Measurements from ENCODE around the gene MNAT1.
"Not testable (repeated sequence)": the region's sequence is repeated elsewhere in the genome, so short reads cannot be mapped to it uniquely, and the experiment has no call there.

Gene MNAT1

GRCh38 chr14:60744566-60744965 lies 10.0 kb downstream of the MNAT1 start:
- DNase-seq = no peak

- DNase-seq = no peak
These were observed 18.9 kb downstream of the MNAT1 start for GRCh38 chr14:60753264-60754119.

GRCh38 chr14:60756847-60757246 lies 22.3 kb downstream of the MNAT1 start:
- no peak for DNase-seq

GRCh38 chr14:60757567-60758002 lies 23.0 kb downstream of the MNAT1 start:
- no peak for DNase-seq

GRCh38 chr14:60758885-60759284 lies 24.3 kb downstream of the MNAT1 start:
- DNase-seq = peak; percentile 10

- DNase-seq = peak; percentile 34
These were observed 25.6 kb downstream of the MNAT1 start for GRCh38 chr14:60760209-60760608.

- DNase-seq = peak; percentile 85
These were observed 26.2 kb downstream of the MNAT1 start for GRCh38 chr14:60760644-60761364.

- DNase-seq = no peak
These were observed 34.0 kb downstream of the MNAT1 start for GRCh38 chr14:60768602-60769001.

- no peak for DNase-seq
These were observed 36.6 kb downstream of the MNAT1 start for GRCh38 chr14:60771117-60771516.

GRCh38 chr14:60773558-60773957 lies 39.0 kb downstream of the MNAT1 start:
- DNase-seq = no peak

GRCh38 chr14:60775296-60775695 lies 40.7 kb downstream of the MNAT1 start:
- DNase-seq = no peak

GRCh38 chr14:60777856-60778578 lies 43.5 kb downstream of the MNAT1 start:
- no peak for DNase-seq

- not testable (repeated sequence) for DNase-seq
These were observed 45.4 kb downstream of the MNAT1 start for GRCh38 chr14:60779745-60780514.

- not testable (repeated sequence) for DNase-seq
These were observed 46.0 kb downstream of the MNAT1 start for GRCh38 chr14:60780558-60780957.

- no peak for DNase-seq
These were observed 52.3 kb downstream of the MNAT1 start for GRCh38 chr14:60786905-60787304.

- no peak for DNase-seq
These were observed 55.1 kb downstream of the MNAT1 start for GRCh38 chr14:60789656-60790055.

- no peak for DNase-seq
These were observed 56.3 kb downstream of the MNAT1 start for GRCh38 chr14:60790850-60791249.

- no peak for DNase-seq
These were observed 61.9 kb downstream of the MNAT1 start for GRCh38 chr14:60796434-60796833.

GRCh38 chr14:60800409-60800808 lies 65.8 kb downstream of the MNAT1 start:
- no peak for DNase-seq

- no peak for DNase-seq
These were observed 69.3 kb downstream of the MNAT1 start for GRCh38 chr14:60803871-60804270.

- DNase-seq = no peak
These were observed 71.4 kb downstream of the MNAT1 start for GRCh38 chr14:60805841-60806430.

GRCh38 chr14:60807247-60807646 lies 72.7 kb downstream of the MNAT1 start:
- DNase-seq = no peak

Data from NCI-H345 (cell line).